HepG2 (cell line): ENCODE results near the gene HLCS.

Source experiments
- BCLAF1 ChIP-seq: fragments of 450-650 bp; IDR thresholded peaks from 2 replicates; pipeline ENCODE4 v1.6.1; 2017; ENCODE audit warnings: mild to moderate bottlenecking
- BRCA1 ChIP-seq: sonication (generic); formaldehyde crosslinking; IDR thresholded peaks from 2 replicates; pipeline ENCODE4 v1.4.0; 2020; ENCODE audit warnings: missing genetic modification reagents
- CTCF ChIP-seq: sonication (generic); formaldehyde crosslinking; IDR thresholded peaks from 2 replicates; pipeline ENCODE4 v1.5.0; 2020; ENCODE audit warnings: mild to moderate bottlenecking, missing genetic modification reagents, moderate library complexity
- EZH2 ChIP-seq: conservative IDR thresholded peaks from 2 replicates; pipeline ENCODE4 v1.6.1; 2012; ENCODE audit warnings: mild to moderate bottlenecking, low read depth, low read length, moderate library complexity
- HOMEZ ChIP-seq: IDR thresholded peaks from 2 replicates; pipeline ENCODE4 v1.6.1; 2016; ENCODE audit warnings: low read depth
- KDM1A ChIP-seq: IDR thresholded peaks from 2 replicates; pipeline ENCODE4 v1.6.1; 2016; ENCODE audit warnings: missing compliant biosample characterization
- MAZ ChIP-seq, 2 experiments: sonication (generic) in 1 of 2; formaldehyde crosslinking in 1 of 2; IDR thresholded peaks; 2 replicates each; pipeline versions ENCODE4 v1.5.0 to v1.6.1; 2012 to 2020; ENCODE audit warnings: low read depth in 2 of 2, mild to moderate bottlenecking in 2 of 2, borderline replicate concordance in 1 of 2, improper control_type of control experiment in 1 of 2, low read length in 1 of 2, missing genetic modification reagents in 1 of 2, moderate library complexity in 1 of 2
- MTA3 ChIP-seq: sonication (generic); formaldehyde crosslinking; IDR thresholded peaks from 2 replicates; pipeline ENCODE4 v1.4.0; 2020; ENCODE audit warnings: missing genetic modification reagents
- MXI1 ChIP-seq: IDR thresholded peaks from 3 replicates; pipeline ENCODE4 v1.6.1; 2012; ENCODE audit warnings: low read depth, low read length, inconsistent platforms, borderline replicate concordance
- PRDM10 ChIP-seq: sonication (generic); formaldehyde crosslinking; IDR thresholded peaks from 2 replicates; pipeline ENCODE4 v1.4.0; 2020; ENCODE audit warnings: low read depth, missing genetic modification reagents
- PREB ChIP-seq: sonication (generic); formaldehyde crosslinking; IDR thresholded peaks from 2 replicates; pipeline ENCODE4 v1.4.0; 2020; ENCODE audit warnings: missing genetic modification reagents
- ZNF263 ChIP-seq: sonication (generic); formaldehyde crosslinking; IDR thresholded peaks from 2 replicates; pipeline ENCODE4 v1.4.0; 2020; ENCODE audit warnings: missing genetic modification reagents

- TF ChIP-seq MAZ (IDR thresholded peaks at IDR 0.05; ENCODE audit: borderline replicate concordance, low read depth, low read length) (no peak), MAZ (CRISPR knock-in tag; IDR thresholded peaks at IDR 0.05; ENCODE audit: low read depth) (no peak), MTA3 (no peak), PREB (CRISPR knock-in tag) (no peak), KDM1A (CRISPR knock-in tag) (no peak), ZNF263 (no peak), HOMEZ (CRISPR knock-in tag) (no peak), EZH2 (no peak), BCLAF1 (no peak), MXI1 (no peak), PRDM10 (no peak), CTCF (CRISPR knock-in tag) (no peak), BRCA1 (no peak)
Observed at GRCh38 chr21:36735724-36736320, 230.6 kb downstream of the HLCS start.
